Subcutaneous abdominal adipose tissue (tissue), 5 donors: ENCODE results near the gene NFKBIL1.

ENCODE experiments used
- H3K27ac ChIP-seq: one replicate; pipeline ENCODE4 v1.7.0; 2013; ENCODE audit warnings: low read depth, mild to moderate bottlenecking, inconsistent platforms, low read length, moderate library complexity
- H3K27me3 ChIP-seq, 5 donors: one replicate each; pipeline ENCODE4 v1.7.0; 2013; ENCODE audit warnings: low read length in 5 of 5, inconsistent platforms in 1 of 5; ENCODE audit not compliant: control insufficient read depth in 5 of 5, insufficient read depth in 4 of 5
- H3K36me3 ChIP-seq, 5 donors: one replicate each; pipeline ENCODE4 v1.7.0; 2013; ENCODE audit warnings: low read length in 5 of 5; ENCODE audit not compliant: control insufficient read depth in 5 of 5, insufficient read depth in 5 of 5
- H3K4me1 ChIP-seq, 5 donors: one replicate each; pipeline ENCODE4 v1.7.0; 2013; ENCODE audit warnings: low read length in 5 of 5, mild to moderate bottlenecking in 3 of 5, moderate library complexity in 1 of 5; ENCODE audit not compliant: control insufficient read depth in 5 of 5, insufficient read depth in 5 of 5
- H3K4me3 ChIP-seq, 5 donors: one replicate each; pipeline ENCODE4 v1.7.0; 2013; ENCODE audit warnings: low read length in 5 of 5, low read depth in 1 of 5
- H3K9ac ChIP-seq, 5 donors: one replicate each; pipeline ENCODE4 v1.7.0; 2013; ENCODE audit warnings: low read length in 5 of 5, mild to moderate bottlenecking in 4 of 5, moderate library complexity in 3 of 5
- H3K9me3 ChIP-seq, 5 donors: one replicate each; pipeline ENCODE4 v1.7.0; 2013; ENCODE audit warnings: low read length in 5 of 5; ENCODE audit not compliant: control insufficient read depth in 5 of 5
- donor health status: healthy.
- donor health status: healthy.
- donor health status: healthy.
- donor health status: healthy.
- donor health status: healthy.

The NFKBIL1 gene

GRCh38 chr6:31525932-31526591, 21.3 kb upstream of the NFKBIL1 start:
- Histone ChIP-seq H3K9ac (no peak overlapping the region), H3K4me1 (no peaks in the 10 kb centered on the region), H3K9me3 (no peaks in the 10 kb centered on the region), H3K27ac (no peak overlapping the region), H3K27me3 (no peaks in the 10 kb centered on the region), H3K4me3 (no peak overlapping the region), H3K36me3 (peaks cover 0 to 18% (median 16%) of the 10 kb centered on the region in 5 donors)

DNA sequence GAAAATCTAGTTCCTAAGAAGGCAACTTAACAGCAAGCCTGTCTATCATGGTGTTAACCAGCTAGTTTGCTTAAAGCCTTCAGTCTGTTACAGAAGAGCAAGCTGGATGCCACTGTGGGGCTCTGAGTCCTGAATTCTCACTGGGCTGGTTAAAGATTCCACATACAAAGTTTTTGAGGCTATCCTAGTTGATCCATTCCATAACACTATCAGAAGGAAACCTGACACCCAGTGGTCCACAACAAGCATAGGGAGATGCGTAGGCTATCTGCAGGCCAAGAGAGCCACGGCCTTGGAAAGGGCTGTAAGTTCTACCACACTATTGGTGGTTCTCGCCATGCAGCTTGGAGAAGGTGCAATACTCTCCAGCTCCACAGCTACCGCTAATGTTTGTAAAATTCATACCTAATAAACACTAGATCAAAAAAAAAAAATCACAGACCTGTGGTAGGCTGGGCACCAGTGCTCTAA, 19.1 kb upstream of the NFKBIL1 start:
- H3K27me3 ChIP-seq: no peaks in the 10 kb centered on the region
- peaks cover 5 to 39% (median 35%) of the 10 kb centered on the region in 5 donors for H3K36me3 ChIP-seq
- no peak overlapping the region for H3K27ac ChIP-seq
- no peak overlapping the region for H3K9ac ChIP-seq
- no peak overlapping the region for H3K4me3 ChIP-seq
- no peaks in the 10 kb centered on the region for H3K4me1 ChIP-seq
- H3K9me3 ChIP-seq: no peaks in the 10 kb centered on the region

- Histone ChIP-seq H3K36me3 (peaks cover 6 to 44% (median 40%) of the 10 kb centered on the region in 5 donors), H3K27ac (no peak within 1 kb of the TSS)
These were observed 18.5 kb upstream of the NFKBIL1 start, which contains the start of gene MCCD1 for GRCh38 chr6:31528821-31529328. MCCD1 (plus strand) TSS chr6:31528962; CDS start chr6:31529015, 53 bp downstream.

DNA sequence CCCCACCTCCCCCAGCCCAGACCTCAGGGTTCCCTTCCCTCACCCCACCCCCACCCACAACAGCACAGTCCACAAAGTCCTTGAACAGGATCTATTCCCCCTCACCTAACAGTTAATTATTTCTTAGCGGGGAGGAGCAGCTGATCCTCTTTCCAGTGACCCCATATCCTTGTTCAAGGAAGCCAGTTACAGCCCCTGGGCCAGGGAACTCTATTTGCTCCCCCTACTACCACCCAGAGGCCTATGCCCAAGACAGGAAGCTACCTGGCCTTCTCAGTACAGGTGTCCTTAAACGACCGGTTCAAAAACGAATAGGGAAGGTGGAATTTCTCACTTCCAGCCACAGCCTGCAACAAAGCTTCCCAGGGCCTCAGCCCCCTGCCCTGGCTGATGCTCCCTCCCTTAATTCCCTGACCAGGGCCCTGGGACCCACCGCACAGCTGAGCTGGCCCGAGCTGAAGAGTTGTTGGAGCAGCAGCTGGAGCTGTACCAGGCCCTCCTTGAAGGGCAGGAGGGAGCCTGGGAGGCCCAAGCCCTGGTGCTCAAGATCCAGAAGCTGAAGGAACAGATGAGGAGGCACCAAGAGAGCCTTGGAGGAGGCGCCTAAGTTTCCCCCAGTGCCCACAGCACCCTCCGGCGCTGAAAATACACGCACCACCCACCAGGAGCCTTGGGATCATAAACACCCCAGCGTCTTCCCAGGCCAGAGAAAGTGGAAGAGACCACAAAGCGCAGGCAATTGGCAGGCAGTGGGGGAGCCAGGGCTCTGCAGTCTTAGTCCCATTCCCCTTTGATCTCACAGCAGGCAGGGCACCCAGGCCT, 17.9 kb upstream of the NFKBIL1 start:
- Histone ChIP-seq H3K27ac (no peak overlapping the region), H3K4me3 (no peak overlapping the region), H3K36me3 (peaks cover 6 to 51% (median 47%) of the 10 kb centered on the region in 5 donors)

More at GRCh38 chr6:31528821-31529328, 18.5 kb upstream of the NFKBIL1 start, which contains the start of gene MCCD1:
- H3K9ac ChIP-seq: no peak within 1 kb of the TSS
- H3K9me3 ChIP-seq: no peaks in the 10 kb centered on the region
- H3K27me3 ChIP-seq: no peaks in the 10 kb centered on the region
- no peaks in the 10 kb centered on the region for H3K4me1 ChIP-seq
- no peak within 1 kb of the TSS for H3K4me3 ChIP-seq

DNA sequence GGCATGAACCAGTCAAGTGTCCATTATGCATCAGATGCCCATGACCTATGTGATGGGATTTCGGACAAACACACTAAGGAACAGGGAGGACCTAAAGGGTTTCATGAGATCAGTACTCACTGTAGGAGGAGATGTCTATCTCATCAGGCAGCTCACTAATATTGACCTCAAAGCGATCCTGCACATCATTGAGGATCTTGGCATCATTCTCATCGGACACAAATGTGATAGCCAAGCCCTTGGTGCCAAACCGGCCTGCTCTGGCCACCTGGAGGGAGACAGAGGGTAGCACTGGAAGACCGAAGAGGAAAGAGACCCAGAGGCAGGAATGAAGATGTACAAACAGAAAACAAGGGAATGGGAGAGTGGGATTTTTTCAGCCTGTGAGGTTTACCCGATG, 16.7 kb upstream of the NFKBIL1 start:
- Histone ChIP-seq H3K27ac (no peak overlapping the region), H3K4me1 (no peaks in the 10 kb centered on the region), H3K36me3 (peaks cover 9 to 62% (median 58%) of the 10 kb centered on the region in 5 donors), H3K9ac (no peak overlapping the region), H3K27me3 (no peaks in the 10 kb centered on the region), H3K9me3 (no peaks in the 10 kb centered on the region), H3K4me3 (no peak overlapping the region)

More for the DNA sequence above, 17.9 kb upstream of the NFKBIL1 start:
- Histone ChIP-seq H3K4me1 (no peaks in the 10 kb centered on the region), H3K9ac (no peak overlapping the region), H3K9me3 (no peaks in the 10 kb centered on the region), H3K27me3 (no peaks in the 10 kb centered on the region)

- Histone ChIP-seq H3K9ac (no peak overlapping the region), H3K27me3 (no peaks in the 10 kb centered on the region), H3K27ac (no peak overlapping the region), H3K4me1 (no peaks in the 10 kb centered on the region), H3K4me3 (no peak overlapping the region), H3K36me3 (peaks cover 14 to 67% (median 63%) of the 10 kb centered on the region in 5 donors), H3K9me3 (no peaks in the 10 kb centered on the region)
These were observed 16.2 kb upstream of the NFKBIL1 start for GRCh38 chr6:31531162-31531561.

- Histone ChIP-seq H3K4me1 (no peaks in the 10 kb centered on the region), H3K36me3 (peaks cover 19 to 75% (median 71%) of the 10 kb centered on the region in 5 donors), H3K27me3 (no peaks in the 10 kb centered on the region), H3K9me3 (no peaks in the 10 kb centered on the region), H3K9ac (no peak overlapping the region), H3K27ac (no peak overlapping the region), H3K4me3 (no peak overlapping the region)
These were observed 15.4 kb upstream of the NFKBIL1 start for GRCh38 chr6:31531771-31532643.

GRCh38 chr6:31532644-31533454, 14.6 kb upstream of the NFKBIL1 start:
- H3K36me3 ChIP-seq: peaks cover 19 to 81% (median 79%) of the 10 kb centered on the region in 5 donors
- no peaks in the 10 kb centered on the region for H3K9me3 ChIP-seq
- H3K27me3 ChIP-seq: no peaks in the 10 kb centered on the region
- no peak overlapping the region for H3K27ac ChIP-seq
- no peaks in the 10 kb centered on the region for H3K4me1 ChIP-seq
- H3K4me3 ChIP-seq: no peak overlapping the region
- H3K9ac ChIP-seq: no peak overlapping the region

GRCh38 chr6:31533455-31533841, 14.0 kb upstream of the NFKBIL1 start:
- Histone ChIP-seq H3K4me3 (no peak overlapping the region), H3K9me3 (no peaks in the 10 kb centered on the region), H3K27me3 (no peaks in the 10 kb centered on the region), H3K9ac (no peak overlapping the region), H3K4me1 (peaks cover 0 to 3% (median under 1%) of the 10 kb centered on the region in 5 donors), H3K27ac (no peak overlapping the region), H3K36me3 (peaks cover 21 to 87% (median 85%) of the 10 kb centered on the region in 5 donors)
